Gastrocnemius medialis (tissue), 4 donors: Measurements from ENCODE around the gene PPP2R5A. TPM values are rescaled to one million over a fixed set of nuclear protein-coding genes. Genes with fewer than 3 reads are reported as not detected.

ENCODE experiments used
- ATAC-seq, 2 donors: fragments of 150-250 bp; one replicate each; pipeline ENCODE4 v1.9.1; 2016
- DNase-seq, 2 donors: peaks; one replicate each; pipeline ENCODE4 v3.0.0-alpha.2; 2019
- H3K27ac ChIP-seq, 4 donors: fragments of 200-600 bp; sonication (generic); 1 replicate in 1 of 4; 2 replicates in 3 of 4; pipeline ENCODE4 v1.5.1; 2016 to 2018; ENCODE audit warnings: mild to moderate bottlenecking in 2 of 4, moderate library complexity in 1 of 4
- H3K27me3 ChIP-seq, 3 donors: fragments of 200-600 bp; sonication (generic) in 2 of 3; 1 replicate in 1 of 3; 2 replicates in 2 of 3; pipeline versions ENCODE4 v1.5.1 to v1.6.0; 2016 to 2019; ENCODE audit warnings: mild to moderate bottlenecking in 1 of 3, moderate library complexity in 1 of 3
- H3K36me3 ChIP-seq, 2 donors: fragments of 200-600 bp; sonication (generic) in 1 of 2; one replicate each; pipeline ENCODE4 v1.5.1; 2017 to 2018
- H3K4me1 ChIP-seq, 2 donors: fragments of 200-600 bp; sonication (generic) in 1 of 2; one replicate each; pipeline ENCODE4 v1.5.1; 2016 to 2017; ENCODE audit warnings: mild to moderate bottlenecking in 2 of 2
- H3K4me3 ChIP-seq, 4 donors: fragments of 200-600 bp; sonication (generic) in 3 of 4; 1 replicate in 1 of 4; 2 replicates in 3 of 4; pipeline ENCODE4 v1.5.1; 2016 to 2019; ENCODE audit warnings: mild to moderate bottlenecking in 2 of 4
- H3K9me3 ChIP-seq, 3 donors: fragments of 200-600 bp; sonication (generic) in 2 of 3; 1 replicate in 1 of 3; 2 replicates in 2 of 3; pipeline ENCODE4 v1.5.1; 2016 to 2019
- CTCF ChIP-seq, 5 experiments: fragments of 450-650 bp in 3 of 5; fragments of 200-600 bp in 2 of 5; sonication (generic) in 2 of 5; IDR thresholded peaks in 4 of 5; conservative IDR thresholded peaks in 1 of 5; 1 replicate in 4 of 5; 2 replicates in 1 of 5; pipeline ENCODE4 v1.5.1; 2016 to 2019; ENCODE audit warnings: antibody characterized with exemption in 5 of 5, mild to moderate bottlenecking in 3 of 5, moderate library complexity in 3 of 5
- POLR2A ChIP-seq, 2 donors: fragments of 450-650 bp; IDR thresholded peaks; one replicate each; pipeline ENCODE4 v1.6.1; 2017; ENCODE audit warnings: antibody characterized with exemption in 2 of 2, mild to moderate bottlenecking in 2 of 2, moderate library complexity in 2 of 2
- in situ Hi-C, 4 donors: fragments of 200-750 bp; cut with MboI; loops; one replicate each; pipeline versions ENCODE4 v1.15.0 to v1.8.0; 2017; ENCODE audit warnings: low sequenced_read_pairs in 4 of 4
- intact Hi-C: fragments of 100-400 bp; cut with DNase I; formaldehyde crosslinking; loops from one replicate; pipeline ENCODE4 v1.15.1; 2023; ENCODE audit warnings: low total_unique reads
- total RNA-seq, 4 donors: library from RNA; depleted of rRNA; stranded (reverse); fragments of >200 nt; gene quantifications; one replicate each; pipeline versions ENCODE4 v1.1.0 to v1.2.3, GENCODE V29; 2016

The PPP2R5A gene
- total RNA-seq, 4 donors from 2014 or later, result 33.3 to 50.5 (median 37.5) TPM

GRCh38 chr1:212401042-212401441 lies 115.8 kb downstream of the PPP2R5A start:
- H3K27me3 ChIP-seq, result no peaks in the 10 kb centered on the region
- in situ Hi-C loops, result no loop called here
- H3K4me3 ChIP-seq, result no peak overlapping the region
- H3K27ac ChIP-seq, result no peak overlapping the region
- intact Hi-C loops, result no loop called here
- H3K9me3 ChIP-seq, result no peaks in the 10 kb centered on the region
- no peak for ATAC-seq
- TF ChIP-seq CTCF (IDR thresholded peaks at IDR 0.05 in 4 of 5, conservative IDR thresholded peaks at IDR 0.05 in 1 of 5) (no peak), POLR2A (IDR thresholded peaks at IDR 0.05) (no peak)
- peaks cover 0 to 4% of the 10 kb centered on the region in 2 donors for H3K4me1 ChIP-seq
- no peaks in the 10 kb centered on the region for H3K36me3 ChIP-seq
- no peak for DNase-seq

GRCh38 chr1:212401838-212402582 lies 116.8 kb downstream of the PPP2R5A start:
- no peak overlapping the region for H3K27ac ChIP-seq
- H3K4me3 ChIP-seq, result no peak overlapping the region
- TF ChIP-seq POLR2A (IDR thresholded peaks at IDR 0.05) (no peak), CTCF (IDR thresholded peaks at IDR 0.05 in 4 of 5, conservative IDR thresholded peaks at IDR 0.05 in 1 of 5) (no peak)
- no peaks in the 10 kb centered on the region for H3K27me3 ChIP-seq
- peaks cover 0 to 4% of the 10 kb centered on the region in 2 donors for H3K4me1 ChIP-seq
- ATAC-seq, result no peak
- DNase-seq, result no peak
- H3K36me3 ChIP-seq, result no peaks in the 10 kb centered on the region
- H3K9me3 ChIP-seq, result no peaks in the 10 kb centered on the region
- in situ Hi-C loops (no loop called here), intact Hi-C loops (no loop called here)

- Histone ChIP-seq H3K27me3 (no peaks in the 10 kb centered on the region), H3K9me3 (no peaks in the 10 kb centered on the region), H3K36me3 (no peaks in the 10 kb centered on the region), H3K4me3 (no peak overlapping the region), H3K27ac (no peak overlapping the region), H3K4me1 (peaks cover 0 to 4% of the 10 kb centered on the region in 2 donors)
- ATAC-seq, result no peak
- TF ChIP-seq CTCF (IDR thresholded peaks at IDR 0.05 in 4 of 5, conservative IDR thresholded peaks at IDR 0.05 in 1 of 5) (no peak), POLR2A (IDR thresholded peaks at IDR 0.05) (no peak)
- intact Hi-C loops, result no loop called here
- no peak for DNase-seq
- in situ Hi-C loops, result no loop called here
Observed at GRCh38 chr1:212402666-212403321, 117.6 kb downstream of the PPP2R5A start.

- TF ChIP-seq POLR2A (IDR thresholded peaks at IDR 0.05) (no peak), CTCF (IDR thresholded peaks at IDR 0.05 in 4 of 5, conservative IDR thresholded peaks at IDR 0.05 in 1 of 5) (no peak)
- no peaks in the 10 kb centered on the region for H3K9me3 ChIP-seq
- H3K27ac ChIP-seq, result no peak overlapping the region
- H3K4me3 ChIP-seq, result no peak overlapping the region
- ATAC-seq (no peak), DNase-seq (no peak)
- no peaks in the 10 kb centered on the region for H3K36me3 ChIP-seq
- H3K4me1 ChIP-seq, result peaks cover 0 to 6% of the 10 kb centered on the region in 2 donors
- in situ Hi-C loops, result no loop called here
- intact Hi-C loops, result loop anchor here (5.0 kb wide), 1 partner anchor 47 kb away; no protein-coding TSS in a partner anchor
- H3K27me3 ChIP-seq, result no peaks in the 10 kb centered on the region
Observed at GRCh38 chr1:212410231-212410820, 125.1 kb downstream of the PPP2R5A start.

Other genes with a start within 250 kb of the PPP2R5A start
- 1 to 10 TPM; 4.0 to 8.0 (median 6.6) TPM for gene INTS7, start 249.9 kb upstream of the PPP2R5A start, total RNA-seq
- gene DTL, start 249.7 kb upstream of the PPP2R5A start, total RNA-seq, result 1 to 10 TPM in 1 of 4 donors, under 1 TPM in 1, not detected in 2; 0.52 to 1.8 TPM
- 1 to 10 TPM; 1.4 to 3.8 (median 2.5) TPM for gene PACC1, start 129.5 kb downstream of the PPP2R5A start, total RNA-seq
- gene NENF, start 147.5 kb downstream of the PPP2R5A start, total RNA-seq, result 100 to 1,000 TPM in 2 of 4 donors, 10 to 100 TPM in 2; 74.8 to 149 (median 112) TPM